ENCODE results near the gene WDFY4.

WDFY4 gene

DNA sequence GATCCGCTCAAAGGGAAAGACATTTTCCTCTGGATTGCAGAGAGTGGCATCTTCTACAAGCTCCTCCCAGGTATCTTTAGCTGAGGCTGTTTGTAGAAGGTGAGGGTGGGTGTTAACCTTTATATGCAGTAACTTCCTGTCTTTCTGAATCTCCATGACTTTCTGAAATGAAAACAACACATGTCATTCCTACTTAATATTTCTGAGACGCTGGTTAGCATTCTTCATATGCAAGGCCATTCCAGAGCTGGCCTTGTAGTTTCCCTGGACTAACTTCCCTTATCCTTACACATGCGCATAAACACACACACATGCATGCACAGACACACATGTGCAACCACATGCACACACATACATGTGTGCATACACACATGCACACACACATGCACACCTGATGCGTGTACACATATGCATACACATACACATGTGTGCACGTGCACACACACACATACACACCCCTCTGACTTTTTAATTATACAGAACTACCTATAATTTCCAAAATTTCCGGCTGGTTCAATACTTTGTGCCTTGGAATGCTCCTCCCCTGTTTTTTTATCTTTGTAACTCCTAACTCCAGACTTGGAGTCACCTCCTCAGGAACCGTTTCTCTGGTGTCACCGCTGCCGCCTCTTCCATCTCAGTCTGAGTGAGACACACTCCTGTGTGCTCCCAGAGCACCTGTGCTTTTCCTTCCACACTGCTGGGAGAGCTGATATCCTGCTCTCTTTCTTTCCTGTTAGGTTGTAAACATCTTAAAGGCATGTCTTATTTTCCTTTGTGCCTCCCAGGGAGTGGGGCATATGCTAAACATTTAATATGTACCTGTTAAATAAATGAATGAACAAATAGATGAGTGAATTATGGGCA, 199.7 kb downstream of the WDFY4 start:
- DNase-seq: no peak

DNA sequence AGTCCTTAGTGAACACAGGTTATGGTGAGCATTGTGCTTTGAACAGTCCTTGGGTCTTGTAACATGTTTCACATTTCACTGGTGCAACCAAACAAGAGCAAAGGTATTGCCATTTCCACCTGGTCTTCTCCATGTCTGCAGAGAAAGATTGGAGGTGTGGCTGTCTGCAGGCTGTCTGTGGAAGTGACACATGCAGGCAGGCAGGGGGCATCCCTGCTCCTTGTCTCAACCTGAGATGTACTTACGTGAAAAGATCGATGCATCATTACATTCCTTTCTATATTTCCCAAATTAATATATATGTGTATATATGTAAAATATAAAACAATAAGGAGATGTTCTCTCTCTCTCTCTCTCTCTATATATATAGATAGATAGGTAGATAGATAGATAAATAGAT, 200.7 kb downstream of the WDFY4 start:
- no peak for DNase-seq

DNA sequence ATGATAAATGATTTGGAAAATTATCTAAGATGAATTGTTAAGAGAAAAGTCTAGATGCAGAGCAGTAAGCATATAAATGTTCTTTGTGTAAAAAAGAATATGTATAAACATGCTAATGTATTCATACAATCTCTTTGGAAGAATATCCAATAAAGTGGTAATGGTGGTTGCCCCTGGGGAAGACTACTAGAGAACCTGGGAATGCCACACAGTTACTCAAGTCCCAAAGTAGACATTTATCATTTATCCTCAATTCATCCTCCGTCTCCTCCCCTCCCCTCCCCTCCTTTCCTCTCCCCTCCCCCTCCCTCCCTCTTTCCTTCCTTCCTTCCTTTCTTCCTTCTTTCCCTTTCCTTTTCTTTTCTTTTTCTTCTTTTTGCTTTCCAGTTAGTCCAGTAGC, 203.3 kb downstream of the WDFY4 start:
- DNase-seq: no peak

DNA sequence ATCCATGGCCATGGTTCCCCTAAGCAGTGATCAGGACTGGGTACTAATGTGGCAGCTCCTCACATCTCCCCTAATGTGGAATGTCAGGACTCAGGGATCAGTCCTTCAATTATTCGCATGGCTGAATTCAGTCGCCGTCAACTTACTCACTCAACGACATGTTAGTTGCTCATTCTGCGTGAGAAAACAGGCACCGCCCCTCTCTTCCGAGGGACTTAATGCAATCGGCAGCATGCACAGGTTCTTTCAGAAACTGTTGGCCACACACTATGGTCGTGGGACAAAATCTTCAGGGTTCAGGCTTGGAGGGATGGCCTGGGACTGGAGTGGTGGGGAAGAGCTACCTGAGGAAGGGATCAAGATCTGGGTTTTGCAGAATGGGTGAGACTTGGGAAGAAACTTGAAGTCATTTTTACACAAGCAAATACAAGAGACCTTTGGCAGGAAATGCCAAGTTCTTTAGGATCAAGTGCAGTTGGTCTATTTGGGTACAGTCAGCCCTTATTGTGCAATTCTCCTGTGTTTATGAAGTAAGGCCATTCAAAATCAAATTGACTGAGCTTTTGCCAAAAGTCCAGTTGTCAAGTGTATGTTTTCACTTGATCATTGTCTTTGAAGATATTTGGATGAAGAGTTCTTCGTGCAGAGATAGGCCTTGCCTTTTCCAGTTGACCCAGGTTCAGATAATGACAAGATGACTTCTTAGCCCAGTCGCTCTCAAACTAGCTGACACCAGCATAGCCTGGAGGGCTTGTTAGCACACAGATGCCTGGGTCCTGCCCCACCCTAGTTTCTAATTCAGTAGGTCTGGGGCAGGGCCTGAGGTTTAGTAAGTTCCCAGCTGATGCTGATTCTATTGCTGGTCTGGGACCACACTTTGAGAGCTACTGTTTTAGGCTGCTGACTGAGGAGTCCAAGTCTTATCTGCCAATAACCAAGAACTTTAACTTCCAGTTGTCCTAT, 206.5 kb downstream of the WDFY4 start:
- DNase-seq: no peak

DNA sequence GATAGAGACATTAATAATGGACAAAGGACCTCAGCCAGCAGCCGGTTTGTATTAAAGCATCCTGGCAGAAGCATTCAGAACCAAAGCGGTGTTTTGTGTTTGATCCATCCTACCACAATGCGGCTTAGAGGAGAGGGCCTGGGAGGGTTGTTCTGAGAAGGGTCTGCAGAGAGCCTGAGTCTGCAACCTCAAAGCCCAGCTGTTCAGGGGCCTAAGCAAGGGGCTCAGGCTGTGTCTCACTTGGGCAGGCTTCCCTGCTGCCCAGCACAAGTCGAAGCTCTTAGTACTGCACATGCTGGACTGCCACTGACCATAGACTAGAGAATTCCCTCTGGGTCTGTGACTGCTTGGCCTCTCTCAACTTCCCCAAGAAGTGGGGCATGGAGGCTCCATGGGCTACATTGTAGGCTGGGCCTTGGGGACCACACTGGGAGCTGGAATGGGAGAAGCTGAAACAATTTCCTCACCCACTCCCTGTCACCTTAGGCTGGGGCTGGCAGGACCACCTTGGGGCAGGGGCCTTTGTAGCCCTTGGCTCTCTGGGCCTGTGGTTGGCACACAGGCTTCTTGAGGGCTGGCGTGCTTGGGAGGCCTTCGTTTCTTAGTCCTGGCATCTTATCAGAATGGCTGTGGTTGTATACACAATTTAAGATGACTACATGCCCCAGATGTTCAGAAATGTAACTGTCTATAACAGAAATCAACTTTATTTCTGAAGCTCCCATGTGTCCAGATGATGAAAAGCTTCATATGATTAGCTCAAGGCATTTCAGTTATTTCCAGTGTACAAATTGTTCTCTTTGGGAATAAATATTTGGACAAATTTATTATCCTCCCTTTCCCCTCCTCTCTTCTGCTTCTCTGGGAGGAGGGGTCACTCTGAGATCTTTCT, 210.5 kb downstream of the WDFY4 start:
- DNase-seq: no peak

DNA sequence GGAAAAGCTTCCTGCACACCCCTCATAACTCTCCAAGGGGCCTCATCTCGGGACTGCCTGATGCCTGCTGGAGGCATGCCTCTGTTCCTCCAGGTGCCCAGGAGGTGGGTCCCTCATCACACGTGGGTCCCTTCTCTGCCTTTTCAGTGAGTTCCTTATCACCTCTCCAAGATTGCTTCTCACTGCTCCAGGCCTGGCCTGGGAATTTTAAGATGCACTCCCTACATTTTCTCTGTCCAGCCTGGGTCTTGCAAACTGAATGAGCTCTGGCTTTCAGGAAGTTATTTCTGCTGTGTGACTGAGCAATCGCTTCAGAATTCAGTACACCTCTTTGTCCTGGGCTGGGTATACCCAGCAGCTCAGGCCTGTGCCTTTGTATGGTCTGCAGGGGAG, 211.1 kb downstream of the WDFY4 start:
- no peak for DNase-seq

DNA sequence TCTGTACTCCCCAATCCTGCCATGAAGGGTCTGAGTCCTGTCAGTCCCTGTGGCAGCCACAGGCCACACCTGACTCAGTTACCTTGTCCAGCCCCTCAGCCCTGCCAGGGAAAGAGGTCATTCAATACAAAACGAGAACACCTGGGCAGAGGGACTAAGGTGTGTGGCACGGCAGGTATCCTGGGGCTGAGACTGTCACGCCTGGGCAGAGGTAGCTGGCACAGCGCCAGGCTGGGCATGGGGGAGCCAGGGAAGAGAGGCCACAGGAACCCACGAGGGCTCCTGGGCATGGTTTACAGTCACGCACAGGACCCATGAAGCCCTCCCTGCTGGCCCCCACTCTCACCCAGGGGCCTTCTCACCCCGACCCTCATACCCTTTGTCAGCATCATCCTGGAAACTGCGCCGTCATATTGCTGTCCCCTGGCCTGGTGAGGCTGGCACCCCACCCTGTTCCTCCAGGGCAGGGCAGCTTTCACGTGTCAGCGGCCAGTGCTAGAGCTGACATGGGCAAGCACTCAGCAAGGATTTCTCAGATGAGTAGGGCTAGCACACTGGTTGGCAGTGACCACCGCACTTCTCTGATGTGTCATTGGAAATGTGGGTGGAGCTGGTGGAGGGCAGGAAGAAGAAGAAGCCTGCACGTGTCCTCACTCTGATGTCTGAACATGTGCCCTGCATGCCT, 212.2 kb downstream of the WDFY4 start:
- DNase-seq: no peak

DNA sequence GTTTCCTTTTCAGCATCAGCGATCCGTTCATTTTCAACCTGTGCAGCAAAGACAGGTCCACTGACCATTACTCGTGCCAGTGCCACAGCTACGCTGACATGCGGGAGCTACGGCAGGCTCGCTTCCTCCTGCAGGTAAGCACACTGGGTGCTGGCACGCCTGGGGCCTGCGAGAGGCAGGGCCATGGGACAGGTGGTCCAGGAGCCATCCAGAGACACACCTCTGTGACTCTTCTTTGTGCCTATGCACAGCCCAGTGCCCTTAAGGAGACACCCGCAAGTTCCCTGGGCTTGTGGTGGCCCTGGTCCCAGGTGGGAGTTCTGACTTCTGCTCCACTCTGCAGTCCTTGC, 212.7 kb downstream of the WDFY4 start:
- no peak for DNase-seq

DNA sequence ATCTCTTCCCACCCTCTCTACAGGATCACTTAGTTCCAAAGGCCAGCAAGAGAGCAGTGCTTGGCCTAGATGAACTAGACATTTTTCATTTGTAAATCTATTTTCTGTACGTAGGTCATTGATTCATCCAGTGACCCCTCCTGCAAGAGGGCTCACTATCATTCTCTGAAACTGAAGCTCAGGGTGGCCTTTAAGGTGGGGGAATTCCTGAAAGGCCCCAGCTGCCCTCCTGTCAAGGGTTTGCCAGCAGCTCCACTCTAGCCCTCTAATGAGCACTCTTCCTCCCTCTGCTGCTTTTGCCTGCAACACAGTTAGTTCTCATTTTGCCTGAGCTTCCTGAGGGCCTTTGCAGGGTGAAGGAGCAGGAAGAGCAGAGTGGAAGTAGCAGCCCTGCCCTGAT, 213.8 kb downstream of the WDFY4 start:
- DNase-seq: no peak

DNA sequence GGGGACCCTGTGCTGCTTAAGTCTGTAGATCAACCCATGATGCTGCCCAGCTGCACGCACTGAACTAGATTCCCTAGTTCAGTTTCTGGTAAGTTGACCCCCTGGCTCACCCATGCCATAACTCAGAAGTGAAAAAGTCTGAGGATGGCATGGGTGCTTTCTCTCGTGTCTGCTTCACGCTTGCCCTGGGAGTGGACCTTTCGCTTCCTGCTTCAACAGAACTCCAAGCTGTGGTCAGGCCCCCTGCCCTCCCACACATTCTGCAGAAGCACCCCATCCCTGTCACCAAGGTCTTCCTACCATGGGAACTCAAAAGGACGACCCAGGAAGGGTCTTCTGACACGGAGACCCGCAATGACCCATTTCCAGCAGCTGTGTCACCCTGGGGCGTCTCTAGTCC, 215.1 kb downstream of the WDFY4 start:
- DNase-seq: no peak

DNA sequence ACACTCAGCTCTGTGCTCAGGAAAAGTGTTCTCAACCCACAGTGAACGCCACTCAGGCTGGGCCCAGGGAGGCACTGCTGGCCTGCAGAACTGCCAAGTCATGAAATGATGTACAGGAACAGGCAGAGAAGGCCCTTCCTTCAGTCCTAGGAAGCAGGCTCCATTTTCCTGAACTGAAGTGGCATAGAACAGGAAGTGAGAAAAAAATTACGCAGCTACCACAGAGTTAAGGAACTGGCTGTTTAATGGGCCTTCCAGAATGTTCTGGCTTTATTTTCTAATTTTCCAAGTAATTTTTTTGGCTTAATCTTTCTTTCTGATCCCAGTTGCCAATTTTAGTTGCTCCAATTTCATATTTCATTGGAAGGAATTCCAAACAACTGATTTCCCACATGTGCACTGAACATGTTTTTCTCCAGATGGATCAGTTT, 215.7 kb downstream of the WDFY4 start:
- no peak for DNase-seq

DNA sequence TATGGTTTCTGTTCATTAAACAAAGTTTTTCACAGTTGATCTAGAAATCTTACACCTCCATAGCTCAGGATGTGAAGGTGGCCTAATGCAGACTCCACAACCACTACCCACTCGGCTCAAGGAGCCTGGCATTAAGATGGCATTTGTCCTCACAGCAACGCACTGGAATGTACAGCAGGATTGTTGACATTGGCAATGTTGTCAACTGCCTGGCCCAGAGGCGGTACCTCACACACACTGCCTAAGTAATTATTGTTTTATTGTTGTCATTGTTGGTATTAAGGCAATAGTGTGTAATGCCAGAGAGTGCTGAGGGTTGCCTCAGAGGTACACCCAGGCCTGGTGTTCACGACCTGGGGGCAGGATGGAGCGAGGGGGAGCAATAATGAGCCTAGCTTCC, 216.6 kb downstream of the WDFY4 start:
- DNase-seq: no peak

DNA sequence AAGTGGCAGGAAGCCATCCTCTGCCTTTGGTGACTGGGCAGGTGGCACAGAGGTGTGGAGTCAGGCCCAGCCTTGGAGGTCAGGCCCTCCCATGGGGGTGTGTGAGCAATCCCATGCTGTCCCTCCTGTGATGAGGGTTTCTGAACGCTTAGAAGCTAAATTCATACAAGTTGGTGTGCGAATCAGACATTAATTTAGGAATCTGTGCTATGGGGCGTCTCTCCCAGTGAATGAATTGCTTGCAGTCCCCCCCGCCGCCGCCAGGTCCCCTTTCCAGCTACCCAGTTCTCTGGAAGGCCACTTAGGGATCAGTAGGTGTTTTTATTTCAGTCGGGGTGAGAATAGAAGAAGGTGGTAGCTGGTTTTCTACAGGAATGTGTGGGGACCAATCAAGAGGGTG, 217.4 kb downstream of the WDFY4 start:
- no peak for DNase-seq

DNA sequence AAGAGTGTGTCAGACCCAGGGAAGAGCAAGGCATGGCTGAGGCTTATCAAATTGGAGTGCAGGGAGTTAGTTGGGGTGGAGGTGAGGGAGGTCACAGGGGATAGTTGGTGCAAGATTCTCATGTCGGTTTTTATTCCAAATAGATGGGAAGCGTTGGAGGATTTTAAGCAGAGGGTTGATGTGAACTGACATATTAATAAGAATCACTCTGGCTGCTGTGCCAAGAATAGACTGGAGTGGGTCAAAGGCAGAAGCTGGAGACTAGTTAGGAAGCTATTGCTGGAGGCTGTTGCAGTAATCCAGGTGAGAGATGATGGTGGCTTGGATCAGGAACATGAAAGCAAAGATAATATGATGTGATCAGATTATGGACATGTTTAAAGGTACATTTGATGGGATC, 218.5 kb downstream of the WDFY4 start:
- DNase-seq: no peak

DNA sequence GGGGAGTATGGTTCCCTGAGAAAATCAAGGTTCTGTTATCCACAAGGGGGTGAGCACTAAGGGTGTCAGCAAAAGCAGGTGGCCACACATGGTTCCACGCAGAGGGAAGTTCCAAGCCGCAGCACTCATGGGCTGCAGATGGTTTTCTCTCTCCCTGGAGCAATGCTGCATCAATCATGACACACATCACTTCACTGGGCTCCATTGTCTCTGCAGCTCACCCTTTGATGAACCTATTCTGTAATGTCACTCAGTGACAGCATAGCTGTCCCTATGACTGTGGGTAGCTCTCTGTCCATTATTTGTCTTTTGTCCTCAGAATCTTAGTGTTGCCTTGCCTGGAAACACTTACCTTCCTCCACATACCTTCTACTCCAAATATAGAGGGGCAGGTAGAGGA, 220.2 kb downstream of the WDFY4 start:
- DNase-seq: no peak

DNA sequence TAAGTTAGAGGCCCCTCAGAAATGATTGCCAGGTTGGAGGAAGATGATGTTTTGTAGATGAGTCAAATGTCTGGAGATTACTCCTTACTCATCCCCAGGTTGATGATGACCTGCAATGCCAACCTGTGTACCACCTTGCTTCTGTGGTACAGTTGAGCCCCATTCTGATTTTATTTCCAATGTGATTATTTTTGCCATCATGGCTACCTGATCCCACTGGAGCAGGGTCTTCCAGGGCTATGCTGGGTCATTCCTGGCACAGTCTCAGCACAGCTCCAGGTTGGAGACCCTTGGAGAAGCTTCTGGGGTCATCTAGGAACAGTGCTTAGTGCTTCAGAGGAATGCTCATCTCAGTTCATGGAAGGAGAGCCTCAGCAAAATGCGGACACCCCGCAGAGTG, 220.6 kb downstream of the WDFY4 start:
- DNase-seq: no peak

DNA sequence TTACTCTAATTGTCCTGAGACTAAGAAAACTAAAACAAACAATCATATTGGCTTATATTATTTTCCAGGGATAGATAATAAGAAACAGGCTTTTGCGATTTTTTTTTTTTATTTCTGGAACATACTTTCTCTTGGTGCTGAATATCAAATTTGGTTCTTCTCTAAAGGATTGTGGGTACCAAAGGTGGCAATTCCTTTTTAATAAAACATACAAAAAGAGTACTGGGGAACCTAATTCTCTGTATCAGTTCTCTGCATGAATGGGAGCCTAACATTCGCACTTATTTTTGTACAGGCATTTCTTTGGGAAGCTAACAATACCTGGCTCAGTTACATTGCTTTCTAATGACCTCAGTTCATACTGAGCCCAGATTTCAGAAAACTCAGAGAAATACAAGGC, 222.2 kb downstream of the WDFY4 start:
- DNase-seq: no peak

DNA sequence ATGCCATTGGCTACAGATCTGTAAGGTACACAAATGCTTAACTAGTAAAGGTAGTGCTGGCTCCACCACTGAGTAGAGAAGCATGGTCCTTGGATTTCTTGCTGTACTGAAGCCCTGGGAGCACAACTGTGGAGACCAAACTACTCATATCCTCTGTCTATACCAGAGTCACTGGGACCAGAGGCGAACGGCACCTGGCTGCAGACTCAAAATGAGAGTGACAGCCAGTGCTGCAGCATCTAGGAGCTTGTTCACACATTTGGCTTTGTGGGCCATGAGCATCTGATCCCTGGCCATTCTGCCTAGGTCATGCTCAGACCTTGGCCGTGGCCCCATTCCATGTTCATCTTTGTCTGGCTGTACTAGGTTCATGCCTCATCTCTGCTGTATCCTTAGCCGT, 223.1 kb downstream of the WDFY4 start:
- DNase-seq: no peak

DNA sequence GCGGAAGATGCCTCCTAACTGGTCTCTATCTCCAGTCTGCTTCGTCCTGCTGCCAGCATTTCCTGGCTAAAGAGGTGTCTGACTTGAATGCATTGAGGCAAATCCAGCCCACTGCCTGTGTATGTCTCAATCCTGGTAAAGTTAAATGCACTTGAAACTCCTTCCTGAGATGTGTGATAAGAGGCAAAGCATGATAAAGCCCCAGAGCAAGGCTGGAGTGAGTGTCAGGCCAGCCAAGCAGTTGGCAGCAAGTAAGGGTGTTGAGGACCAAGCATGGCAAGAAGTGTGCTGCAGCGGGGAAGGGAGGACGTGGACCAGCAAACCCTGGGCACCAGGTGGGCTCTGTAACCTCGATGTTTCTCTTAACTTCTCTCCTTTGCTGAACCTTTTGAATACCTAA, 225.9 kb downstream of the WDFY4 start:
- DNase-seq: no peak

DNA sequence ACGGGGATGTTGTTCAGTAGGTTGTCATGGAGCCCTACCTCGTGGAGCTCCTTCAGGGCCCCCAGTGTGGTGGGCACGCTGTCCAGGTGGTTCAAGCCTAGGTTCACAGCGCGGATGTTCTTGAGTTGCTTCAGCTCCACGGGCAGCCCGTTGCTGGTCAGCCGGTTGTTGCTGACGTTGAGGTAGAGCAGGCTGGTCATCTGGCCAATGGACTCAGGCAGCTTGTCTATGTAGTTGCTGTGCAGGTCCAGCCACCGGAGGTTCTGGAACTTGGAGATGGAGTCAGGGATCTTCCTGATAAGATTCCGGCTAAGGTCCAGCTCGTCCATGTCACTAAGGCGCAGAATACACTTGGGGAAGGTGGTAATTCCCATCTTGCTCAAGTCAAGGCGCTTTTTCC, 229.0 kb downstream of the WDFY4 start:
- DNase-seq: no peak

DNA sequence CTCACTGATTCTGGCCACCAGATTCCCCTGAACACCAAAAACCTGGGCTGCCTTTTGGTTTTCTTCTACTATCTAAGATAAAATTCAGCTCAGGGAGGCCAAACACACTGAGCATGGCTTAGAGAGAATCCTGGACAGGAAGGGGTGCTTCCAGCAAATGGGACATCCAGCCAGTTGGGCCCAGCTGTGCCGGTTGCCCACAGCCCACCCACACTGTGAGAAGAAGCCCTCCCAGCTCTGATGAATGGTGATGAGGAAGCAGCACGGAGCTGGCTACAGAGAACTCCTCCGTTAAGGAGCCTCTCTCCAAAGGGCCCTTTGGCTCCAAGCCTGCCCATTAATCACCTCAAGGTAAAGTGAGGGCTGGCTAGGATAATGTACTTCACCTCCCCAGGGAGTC, 239.1 kb downstream of the WDFY4 start:
- no peak for DNase-seq

DNA sequence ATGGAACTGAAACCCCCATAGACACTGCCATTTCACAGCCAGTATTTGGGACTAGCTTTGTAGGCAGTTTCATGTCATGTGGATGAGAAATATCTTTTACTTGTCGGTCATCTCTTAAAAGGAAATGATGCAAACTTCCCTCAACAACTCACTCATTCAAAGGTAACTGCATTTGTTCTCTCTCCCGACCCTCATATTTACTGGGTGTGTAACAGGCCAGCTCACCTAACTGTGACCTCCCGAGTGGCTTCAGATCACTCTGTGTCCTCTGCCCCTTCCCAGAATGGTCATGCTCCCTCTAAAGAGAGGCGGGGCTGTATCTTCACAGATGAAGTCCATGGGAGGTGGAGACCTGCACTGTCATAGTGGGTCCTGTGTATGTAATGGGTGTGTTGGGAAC, 240.3 kb downstream of the WDFY4 start:
- no peak for DNase-seq

DNA sequence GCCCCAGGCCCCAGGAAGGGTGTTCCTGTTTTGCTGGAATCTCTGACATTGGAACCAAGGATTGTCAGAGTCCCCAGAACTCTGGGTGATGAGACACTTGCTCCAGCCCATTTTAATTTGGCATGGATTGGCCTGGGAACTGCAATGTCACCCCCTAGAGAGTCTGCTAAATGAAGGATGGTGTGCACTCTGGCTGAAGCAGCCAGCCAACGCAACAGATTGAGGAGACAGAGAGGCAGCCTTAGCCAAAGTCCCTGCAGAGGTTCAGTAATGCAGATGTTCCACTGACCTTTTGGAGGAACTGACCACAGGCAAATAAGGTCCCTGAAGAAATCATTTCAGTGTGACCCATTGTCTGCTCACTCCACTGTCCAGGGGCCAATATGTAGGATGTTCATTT, 241.6 kb downstream of the WDFY4 start:
- DNase-seq: no peak
